DMS114 treated with DMSO at 0.1 percent for 48 hours (cell line): ENCODE measurements around the gene HINT1.
"Not testable (repeated sequence)": the region's sequence is repeated elsewhere in the genome, so short reads cannot be mapped to it uniquely, and the experiment has no call there.

Source experiments
- DNase-seq: peaks from one replicate; lab custom pipeline; 2025; ENCODE audit not compliant: unreplicated experiment; lab: John Stamatoyannopoulos, UW

Gene HINT1

DNA sequence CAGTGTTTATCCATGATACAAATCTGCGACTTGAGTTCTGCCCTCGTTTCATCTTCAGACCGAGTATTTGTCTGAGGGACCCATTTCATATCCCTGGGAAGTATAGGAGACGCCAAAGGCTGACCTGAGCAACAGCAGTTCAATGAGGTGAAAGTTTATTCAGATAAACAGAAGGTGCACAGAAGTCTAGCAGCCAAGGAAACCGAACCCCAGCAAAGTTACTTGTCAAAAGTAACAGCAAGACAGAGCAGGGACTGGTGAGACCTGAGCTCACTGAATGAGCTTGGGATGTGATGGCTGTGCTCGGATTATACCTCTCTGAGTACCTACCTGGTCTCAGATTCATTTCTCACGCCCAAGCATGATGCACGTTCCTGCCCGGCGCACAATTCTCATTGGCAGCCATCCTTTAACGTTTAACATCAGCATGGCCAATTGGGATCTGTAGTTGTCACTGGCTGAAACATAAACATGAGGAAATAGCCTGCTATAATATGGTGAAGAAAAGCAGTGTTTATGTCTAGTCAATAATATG, 6.3 kb upstream of the HINT1 start:
- DNase-seq = no peak

GRCh38 chr5:131170540-131171275, 5.7 kb upstream of the HINT1 start, which contains the start of gene LYRM7:
Gene LYRM7 (plus strand): TSS chr5:131170944. CDS start chr5:131171021, 77 bp downstream.
- DNase-seq = peak; percentile 100

GRCh38 chr5:131169810-131170539, 4.9 kb upstream of the HINT1 start:
- no peak for DNase-seq

GRCh38 chr5:131167615-131168014, 2.6 kb upstream of the HINT1 start:
- DNase-seq = no peak

DNA sequence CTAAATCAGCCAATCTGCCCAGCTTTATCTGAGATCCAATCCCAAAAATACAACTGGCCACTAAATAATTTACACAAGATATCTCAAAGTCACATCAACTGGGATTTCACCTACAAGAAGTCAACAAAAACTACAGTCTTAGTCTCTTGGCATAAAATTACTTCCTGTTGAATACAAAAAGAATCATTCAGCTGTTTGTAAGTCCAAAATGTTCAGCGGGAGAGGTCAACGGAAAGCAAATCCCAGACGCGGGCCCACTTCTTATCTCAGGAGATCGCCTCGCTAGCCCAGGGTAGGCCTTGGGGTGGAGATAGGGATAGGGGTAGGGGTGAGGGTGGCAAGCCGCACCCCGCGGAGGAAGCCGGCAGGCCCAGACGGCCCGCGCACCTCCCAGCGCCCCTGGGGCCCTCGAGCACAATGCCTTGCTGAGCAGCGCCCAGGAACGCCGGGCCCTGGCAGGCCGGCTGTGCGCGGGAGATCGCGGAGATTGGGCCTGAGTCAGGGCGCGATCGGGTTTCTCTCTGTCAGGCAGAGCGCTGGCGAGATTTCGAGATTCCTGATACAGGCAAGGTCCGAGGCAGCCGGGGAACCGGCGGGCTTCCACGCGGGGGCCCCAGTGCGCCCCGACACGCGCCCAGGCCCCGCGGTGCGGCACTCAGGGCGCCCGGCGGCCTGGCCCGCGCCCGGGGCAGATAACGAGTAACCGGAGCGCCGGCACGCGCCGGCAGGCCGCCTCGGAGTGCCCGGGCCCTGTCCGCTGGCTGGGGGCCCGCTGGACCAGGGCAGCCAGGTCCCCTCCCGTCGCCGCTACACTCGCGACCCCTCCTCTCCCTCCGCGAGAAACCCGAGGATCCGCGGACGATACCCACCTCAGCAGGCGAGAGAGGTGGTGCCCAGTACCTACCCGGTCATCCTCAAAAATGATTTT, 601 bp downstream of the HINT1 start:
- DNase-seq = peak; percentile 54

GRCh38 chr5:131163276-131164119, 1.6 kb downstream of the HINT1 start:
- DNase-seq = no peak

GRCh38 chr5:131160134-131160533, 4.9 kb downstream of the HINT1 start:
- no peak for DNase-seq

DNA sequence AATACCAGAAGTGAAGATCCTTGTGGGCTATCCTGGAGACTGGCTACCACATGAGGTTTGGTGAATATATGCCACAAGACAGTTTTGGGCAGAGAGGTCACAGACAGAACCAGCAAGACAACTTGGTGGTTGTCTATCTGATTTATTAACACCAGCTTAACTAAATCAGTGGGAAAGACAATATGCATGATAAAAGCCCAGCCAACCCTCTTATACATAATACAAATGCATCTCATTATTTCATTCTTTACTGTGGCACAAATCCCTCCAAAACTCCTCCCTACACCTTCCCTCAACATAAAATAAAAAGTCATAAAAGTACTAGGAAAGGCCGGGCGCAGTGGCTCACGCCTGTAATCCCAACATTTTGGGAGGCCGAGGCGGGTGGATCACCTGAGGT, 8.1 kb downstream of the HINT1 start:
- DNase-seq = no peak

GRCh38 chr5:131156385-131156784, 8.7 kb downstream of the HINT1 start:
- DNase-seq = no peak

DNA sequence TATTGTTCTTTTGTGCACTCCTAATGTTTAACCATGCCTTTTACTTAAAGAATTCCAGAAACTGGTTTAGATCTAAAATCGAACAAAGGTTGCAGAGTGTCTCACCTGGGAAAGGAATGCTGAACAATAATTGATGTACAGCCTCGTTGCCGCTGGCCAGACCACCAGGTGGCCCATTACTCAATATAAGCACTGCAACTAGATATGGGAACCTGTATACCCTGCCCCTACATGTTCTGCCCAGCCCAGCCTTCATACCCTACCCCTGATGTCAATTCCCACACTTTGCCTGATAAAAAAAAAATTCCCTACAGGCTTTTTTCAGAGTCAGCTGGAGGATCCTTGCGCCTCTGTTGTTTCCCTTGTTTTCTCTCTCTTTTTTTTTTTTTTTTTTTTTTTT, 13.8 kb downstream of the HINT1 start:
- no peak for DNase-seq

- no peak for DNase-seq
Measured at GRCh38 chr5:131150408-131150807, 14.6 kb downstream of the HINT1 start.

DNA sequence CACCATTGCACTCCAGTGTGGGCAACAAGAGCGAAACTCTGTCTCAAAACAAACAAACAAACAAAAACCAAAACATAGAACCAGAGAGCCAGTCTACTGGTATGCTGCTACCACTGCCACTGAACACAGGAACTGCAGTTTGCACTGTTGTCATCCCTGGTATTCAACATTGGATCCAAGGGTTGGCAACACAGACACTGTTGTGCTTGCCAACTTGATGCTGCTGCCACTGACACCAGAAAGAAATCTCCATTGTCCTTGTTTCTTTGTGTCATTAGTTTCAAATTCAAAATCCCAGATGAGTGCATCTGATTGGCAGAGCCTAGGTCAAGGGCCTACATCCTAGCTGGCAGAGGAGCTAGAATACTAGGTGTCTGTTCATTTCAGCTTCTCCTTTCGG, 16.2 kb downstream of the HINT1 start:
- DNase-seq = no peak

DNA sequence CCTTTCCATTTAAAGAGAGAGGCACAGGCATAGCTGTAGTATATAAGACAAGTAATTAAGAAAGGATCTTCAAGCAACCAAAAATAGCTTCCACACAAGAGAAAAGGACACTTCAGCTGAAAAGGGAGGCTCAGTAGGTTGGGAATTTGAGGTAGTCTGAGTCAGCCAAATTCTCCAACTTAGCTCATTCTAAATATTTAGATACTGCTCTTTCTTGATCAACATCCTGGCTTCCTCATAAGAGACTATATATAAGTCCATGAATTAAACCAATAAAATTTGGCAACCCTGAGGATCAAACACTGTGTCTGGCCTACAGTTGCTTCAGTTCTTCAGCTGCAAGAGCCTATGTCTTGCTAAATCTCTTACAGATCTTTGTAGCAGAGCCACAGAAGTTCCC, 17.8 kb downstream of the HINT1 start:
- DNase-seq = no peak

GRCh38 chr5:131142970-131143617, 22.0 kb downstream of the HINT1 start:
- no peak for DNase-seq

DNA sequence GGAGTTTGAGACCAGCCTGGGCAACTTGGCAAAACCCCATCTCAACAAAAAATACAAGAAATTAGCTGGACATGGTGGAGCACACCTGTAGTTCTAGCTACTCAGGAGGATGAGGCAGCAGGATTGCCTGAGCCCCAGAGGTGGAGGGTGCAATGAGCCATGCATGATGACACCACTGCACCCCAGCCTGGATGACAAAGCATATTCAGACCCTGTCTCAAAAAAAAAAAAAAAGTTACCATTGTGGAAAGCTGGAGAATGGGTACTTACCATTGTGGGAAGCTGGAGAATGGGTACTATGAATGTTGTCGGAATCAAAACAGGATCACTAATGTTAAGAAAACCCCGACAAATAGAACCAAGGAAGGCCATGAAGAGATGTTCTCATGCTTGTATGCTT, 25.7 kb downstream of the HINT1 start:
- DNase-seq = no peak

- not testable (repeated sequence) for DNase-seq
Measured at GRCh38 chr5:131138406-131138805, 26.6 kb downstream of the HINT1 start.

DNA sequence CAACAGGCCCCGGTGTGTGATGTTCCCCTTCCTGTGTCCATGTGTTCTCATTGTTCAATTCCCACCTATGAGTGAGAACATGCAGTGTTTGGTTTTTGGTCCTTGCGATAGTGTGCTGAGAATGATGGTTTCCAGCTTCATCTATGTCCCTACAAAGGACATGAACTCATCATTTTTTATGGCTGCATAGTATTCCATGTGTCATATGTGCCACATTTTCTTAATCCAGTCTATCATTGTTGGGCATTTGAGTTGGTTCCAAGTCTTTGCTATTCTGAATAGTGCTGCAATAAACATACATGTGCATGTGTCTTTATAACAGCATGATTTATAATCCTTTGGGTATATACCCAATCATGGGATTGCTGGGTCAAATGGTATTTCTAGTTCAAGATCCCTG, 32.0 kb downstream of the HINT1 start:
- DNase-seq = not testable (repeated sequence)

- no peak for DNase-seq
Measured at GRCh38 chr5:131129306-131129705, 35.8 kb downstream of the HINT1 start.

GRCh38 chr5:131127244-131127643, 37.8 kb downstream of the HINT1 start:
- DNase-seq = not testable (repeated sequence)

DNA sequence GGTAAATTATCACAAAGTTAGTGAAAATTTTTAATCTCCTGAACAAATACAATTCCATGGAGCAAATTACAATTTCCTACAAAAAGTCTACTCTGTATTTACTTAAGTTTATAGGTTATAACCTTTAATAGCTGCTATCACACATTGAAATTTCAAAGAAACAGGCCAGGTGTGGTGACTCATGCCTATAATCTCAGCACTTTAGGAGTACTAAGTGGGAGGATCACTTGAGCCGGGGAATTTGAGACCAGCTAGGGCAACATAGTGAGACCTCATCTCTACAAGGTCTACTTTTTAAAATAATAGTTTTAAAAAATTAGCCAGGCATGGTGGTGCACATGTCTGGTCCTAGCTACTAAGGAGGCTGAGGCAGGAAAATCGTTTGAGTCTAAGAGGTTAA, 50.3 kb downstream of the HINT1 start:
- no peak for DNase-seq
